SK-N-SH treated with all-trans-retinoic acid at 6 μM for 48 hours (cell line): ENCODE data around the gene KRTAP10-7.

Experiments
- ATAC-seq: fragments of 200-7000 bp; cut with Tn5 transposase; 3 replicates; pipeline ENCODE4 v1.9.1; 2020; ENCODE audit warnings: mild to moderate bottlenecking, moderate library complexity
- ARNTL ChIP-seq: fragments of 450-650 bp; formaldehyde crosslinking; IDR thresholded peaks from 2 replicates; pipeline ENCODE4 v1.5.0; 2020; ENCODE audit warnings: low read depth, mild to moderate bottlenecking, moderate library complexity, borderline replicate concordance
- BACH2 ChIP-seq: fragments of 250-450 bp; sonication (Bioruptor Pico); IDR thresholded peaks from 2 replicates; pipeline ENCODE4 v1.9.0; 2021; ENCODE audit warnings: mild to moderate bottlenecking, borderline replicate concordance
- CSDC2 ChIP-seq: fragments of 250-450 bp; sonication (Bioruptor Pico); IDR thresholded peaks from 2 replicates; pipeline ENCODE4 v1.5.0; 2020; ENCODE audit warnings: mild to moderate bottlenecking, moderate library complexity
- CSRNP3 ChIP-seq: fragments of 250-450 bp; sonication (Bioruptor Pico); IDR thresholded peaks from 2 replicates; pipeline ENCODE4 v1.5.1; 2021; ENCODE audit warnings: mild to moderate bottlenecking, moderate library complexity
- ESRRG ChIP-seq: fragments of 250-450 bp; sonication (Bioruptor Pico); IDR thresholded peaks from 2 replicates; pipeline ENCODE4 v1.6.1; 2021; ENCODE audit warnings: mild to moderate bottlenecking
- GLIS3 ChIP-seq: fragments of 250-450 bp; sonication (Bioruptor Pico); IDR thresholded peaks from 2 replicates; pipeline ENCODE4 v1.5.0; 2020; ENCODE audit warnings: mild to moderate bottlenecking, moderate library complexity
- ISL1 ChIP-seq: fragments of 250-450 bp; sonication (Bioruptor Pico); IDR thresholded peaks from 2 replicates; pipeline ENCODE4 v2.1.2; 2022; ENCODE audit warnings: mild to moderate bottlenecking, moderate library complexity
- OSR1 ChIP-seq: fragments of 250-450 bp; sonication (Bioruptor Pico); IDR thresholded peaks from 2 replicates; pipeline ENCODE4 v1.8.0; 2022; ENCODE audit warnings: moderate library complexity, mild to moderate bottlenecking, inconsistent platforms
- POU6F1 ChIP-seq: fragments of 250-450 bp; sonication (Bioruptor Pico); IDR thresholded peaks from 2 replicates; pipeline ENCODE4 v1.8.0; 2021; ENCODE audit warnings: low read depth, mild to moderate bottlenecking, moderate library complexity, borderline replicate concordance
- PPARA ChIP-seq: fragments of 250-450 bp; sonication (Bioruptor Pico); IDR thresholded peaks from 2 replicates; pipeline ENCODE4 v1.5.0; 2020; ENCODE audit warnings: mild to moderate bottlenecking, borderline replicate concordance
- RARB ChIP-seq: fragments of 250-450 bp; sonication (Bioruptor Pico); IDR thresholded peaks from 2 replicates; pipeline ENCODE4 v1.8.0; 2021; ENCODE audit warnings: mild to moderate bottlenecking, moderate library complexity
- TCF4 ChIP-seq: fragments of 250-450 bp; sonication (Bioruptor Pico); IDR thresholded peaks from 2 replicates; pipeline ENCODE4 v1.8.0; 2021; ENCODE audit warnings: mild to moderate bottlenecking, moderate library complexity, borderline replicate concordance
- TOX ChIP-seq: fragments of 250-450 bp; sonication (Bioruptor Pico); IDR thresholded peaks from 2 replicates; pipeline ENCODE4 v1.8.0; 2021; ENCODE audit warnings: mild to moderate bottlenecking, moderate library complexity, borderline replicate concordance
- ZC3H10 ChIP-seq: fragments of 250-450 bp; sonication (Bioruptor Pico); IDR thresholded peaks from 2 replicates; pipeline ENCODE4 v1.5.1; 2021; ENCODE audit warnings: mild to moderate bottlenecking, moderate library complexity
- ZFP3 ChIP-seq: fragments of 250-450 bp; sonication (Bioruptor Pico); IDR thresholded peaks from 2 replicates; pipeline ENCODE4 v1.5.0; 2020; ENCODE audit warnings: mild to moderate bottlenecking, moderate library complexity
- ZFP30 ChIP-seq: fragments of 450-650 bp; formaldehyde crosslinking; IDR thresholded peaks from 2 replicates; pipeline ENCODE4 v1.5.0; 2022; ENCODE audit warnings: mild to moderate bottlenecking, moderate library complexity
- ZNF565 ChIP-seq: fragments of 450-650 bp; formaldehyde crosslinking; conservative IDR thresholded peaks from 2 replicates; pipeline ENCODE4 v1.5.0; 2020; ENCODE audit warnings: low read depth, mild to moderate bottlenecking, moderate library complexity
- ZNF70 ChIP-seq: fragments of 450-650 bp; formaldehyde crosslinking; IDR thresholded peaks from 2 replicates; pipeline ENCODE4 v1.5.0; 2020; ENCODE audit warnings: mild to moderate bottlenecking, moderate library complexity
- ZNF8 ChIP-seq: fragments of 450-650 bp; formaldehyde crosslinking; IDR thresholded peaks from 2 replicates; pipeline ENCODE4 v1.5.0; 2020; ENCODE audit warnings: mild to moderate bottlenecking, moderate library complexity
- TF ChIP-seq, protein P1 (sequence below): fragments of 250-450 bp; sonication (Bioruptor Pico); IDR thresholded peaks from 2 replicates; pipeline ENCODE4 v1.5.1; 2020; ENCODE audit warnings: low read depth, mild to moderate bottlenecking, moderate library complexity
- TF ChIP-seq, protein P2 (sequence below): fragments of 250-450 bp; sonication (Bioruptor Pico); IDR thresholded peaks from 2 replicates; pipeline ENCODE4 v1.5.0; 2020; ENCODE audit warnings: mild to moderate bottlenecking, moderate library complexity

Gene KRTAP10-7

DNA sequence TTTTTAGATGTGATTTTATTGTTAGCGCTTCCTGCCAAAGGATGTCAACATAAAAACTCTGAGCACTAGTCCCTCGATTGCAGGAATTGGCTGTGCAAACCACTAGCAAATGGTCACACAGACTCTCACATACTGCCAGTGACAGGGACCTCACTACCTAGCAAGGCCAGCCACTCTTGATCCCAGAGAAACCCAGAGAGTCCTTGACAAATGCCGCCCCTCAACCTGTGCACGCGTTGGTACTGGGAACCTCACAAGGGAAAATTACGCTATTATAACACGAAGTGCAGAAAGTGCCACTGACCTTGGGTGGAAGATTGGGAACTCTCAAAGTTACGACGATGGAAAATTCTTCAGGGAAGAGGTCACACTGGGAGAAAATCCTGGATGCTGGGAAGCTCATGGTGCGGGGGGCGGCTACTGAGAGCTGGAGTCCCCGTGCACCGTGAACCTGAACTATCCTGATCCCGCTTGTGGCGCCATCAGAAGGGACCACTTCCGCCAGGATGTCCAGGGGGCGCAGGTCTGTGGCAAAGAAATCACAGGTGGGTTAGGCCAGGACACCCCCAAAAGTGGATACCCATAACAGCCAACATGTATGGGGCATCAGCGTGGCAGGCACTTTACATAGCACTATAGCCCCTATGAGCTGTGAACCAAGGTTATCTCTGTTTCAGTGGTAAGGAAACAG is 32.8 kb upstream of the KRTAP10-7 start:
- no peak for ATAC-seq
- TF ChIP-seq ZNF8 (CRISPR knock-in tag) (no peak), TOX (CRISPR knock-in tag) (no peak), ESRRG (CRISPR knock-in tag) (no peak), ZNF565 (no peak), GLIS3 (CRISPR knock-in tag) (no peak), ARNTL (no peak), TCF4 (CRISPR knock-in tag) (no peak), CSRNP3 (CRISPR knock-in tag) (no peak)
- TF ChIP-seq, protein P1, sequence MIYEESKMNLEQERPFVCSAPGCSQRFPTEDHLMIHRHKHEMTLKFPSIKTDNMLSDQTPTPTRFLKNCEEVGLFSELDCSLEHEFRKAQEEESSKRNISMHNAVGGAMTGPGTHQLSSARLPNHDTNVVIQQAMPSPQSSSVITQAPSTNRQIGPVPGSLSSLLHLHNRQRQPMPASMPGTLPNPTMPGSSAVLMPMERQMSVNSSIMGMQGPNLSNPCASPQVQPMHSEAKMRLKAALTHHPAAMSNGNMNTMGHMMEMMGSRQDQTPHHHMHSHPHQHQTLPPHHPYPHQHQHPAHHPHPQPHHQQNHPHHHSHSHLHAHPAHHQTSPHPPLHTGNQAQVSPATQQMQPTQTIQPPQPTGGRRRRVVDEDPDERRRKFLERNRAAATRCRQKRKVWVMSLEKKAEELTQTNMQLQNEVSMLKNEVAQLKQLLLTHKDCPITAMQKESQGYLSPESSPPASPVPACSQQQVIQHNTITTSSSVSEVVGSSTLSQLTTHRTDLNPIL (CRISPR knock-in tag), result no peak
- TF ChIP-seq, all 23 proteins: peak for 0

DNA sequence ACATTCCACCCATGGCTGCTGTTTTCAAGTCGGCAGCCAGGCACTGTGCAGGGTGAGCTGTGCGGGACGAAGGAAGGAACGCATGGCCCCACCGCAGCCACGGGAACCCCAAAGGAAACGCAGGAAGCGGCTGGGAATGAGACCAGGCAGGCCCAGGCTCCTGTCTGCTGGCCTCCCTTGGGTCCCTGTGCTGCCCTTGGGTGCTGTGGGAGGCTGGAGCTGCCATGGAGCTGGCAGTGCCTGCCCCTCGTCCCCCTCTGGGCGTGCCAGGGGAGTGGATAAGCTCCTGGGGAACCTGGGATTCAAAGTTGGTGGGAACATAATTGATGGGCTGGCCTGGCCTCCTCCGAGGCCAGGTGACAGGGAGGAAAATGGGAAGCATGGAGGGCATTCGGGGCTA is 32.1 kb upstream of the KRTAP10-7 start:
- no peak for TF ChIP-seq ZNF70 (CRISPR knock-in tag)
- no peak for TF ChIP-seq TOX (CRISPR knock-in tag)
- TF ChIP-seq ZNF565, result no peak
- no peak for TF ChIP-seq ZFP30 (CRISPR knock-in tag)
- TF ChIP-seq ISL1, result no peak
- no peak for TF ChIP-seq PPARA (CRISPR knock-in tag)
- no peak for TF ChIP-seq BACH2 (CRISPR knock-in tag)
- TF ChIP-seq CSDC2 (CRISPR knock-in tag), result no peak
- no peak for TF ChIP-seq ZC3H10
- no peak for TF ChIP-seq ZFP3
- TF ChIP-seq POU6F1, result no peak
- TF ChIP-seq ESRRG (CRISPR knock-in tag), result no peak
- no peak for TF ChIP-seq RARB (CRISPR knock-in tag)
- TF ChIP-seq, protein P2, sequence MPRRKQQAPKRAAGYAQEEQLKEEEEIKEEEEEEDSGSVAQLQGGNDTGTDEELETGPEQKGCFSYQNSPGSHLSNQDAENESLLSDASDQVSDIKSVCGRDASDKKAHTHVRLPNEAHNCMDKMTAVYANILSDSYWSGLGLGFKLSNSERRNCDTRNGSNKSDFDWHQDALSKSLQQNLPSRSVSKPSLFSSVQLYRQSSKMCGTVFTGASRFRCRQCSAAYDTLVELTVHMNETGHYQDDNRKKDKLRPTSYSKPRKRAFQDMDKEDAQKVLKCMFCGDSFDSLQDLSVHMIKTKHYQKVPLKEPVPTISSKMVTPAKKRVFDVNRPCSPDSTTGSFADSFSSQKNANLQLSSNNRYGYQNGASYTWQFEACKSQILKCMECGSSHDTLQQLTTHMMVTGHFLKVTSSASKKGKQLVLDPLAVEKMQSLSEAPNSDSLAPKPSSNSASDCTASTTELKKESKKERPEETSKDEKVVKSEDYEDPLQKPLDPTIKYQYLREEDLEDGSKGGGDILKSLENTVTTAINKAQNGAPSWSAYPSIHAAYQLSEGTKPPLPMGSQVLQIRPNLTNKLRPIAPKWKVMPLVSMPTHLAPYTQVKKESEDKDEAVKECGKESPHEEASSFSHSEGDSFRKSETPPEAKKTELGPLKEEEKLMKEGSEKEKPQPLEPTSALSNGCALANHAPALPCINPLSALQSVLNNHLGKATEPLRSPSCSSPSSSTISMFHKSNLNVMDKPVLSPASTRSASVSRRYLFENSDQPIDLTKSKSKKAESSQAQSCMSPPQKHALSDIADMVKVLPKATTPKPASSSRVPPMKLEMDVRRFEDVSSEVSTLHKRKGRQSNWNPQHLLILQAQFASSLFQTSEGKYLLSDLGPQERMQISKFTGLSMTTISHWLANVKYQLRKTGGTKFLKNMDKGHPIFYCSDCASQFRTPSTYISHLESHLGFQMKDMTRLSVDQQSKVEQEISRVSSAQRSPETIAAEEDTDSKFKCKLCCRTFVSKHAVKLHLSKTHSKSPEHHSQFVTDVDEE (CRISPR knock-in tag), result no peak
- TF ChIP-seq OSR1 (CRISPR knock-in tag), result no peak
- ATAC-seq, result no peak

GRCh38 chr21:44568667-44569556 is 31.5 kb upstream of the KRTAP10-7 start:
- no peak for TF ChIP-seq PPARA (CRISPR knock-in tag)
- no peak for TF ChIP-seq GLIS3 (CRISPR knock-in tag)
- TF ChIP-seq OSR1 (CRISPR knock-in tag), result no peak
- no peak for ATAC-seq
